HG03103 (cell line): ENCODE data around the gene SERPINE1.
A peak's percentile ranks its signal among the peaks of the same experiment; 100 is the strongest.

ENCODE experiments used
- ATAC-seq: cut with Tn5 transposase; IDR thresholded peaks from one replicate; pipeline ENCODE4 v1.9.1; 2021; ENCODE audit warnings: low read depth; ENCODE audit not compliant: unreplicated experiment

SERPINE1 gene

DNA sequence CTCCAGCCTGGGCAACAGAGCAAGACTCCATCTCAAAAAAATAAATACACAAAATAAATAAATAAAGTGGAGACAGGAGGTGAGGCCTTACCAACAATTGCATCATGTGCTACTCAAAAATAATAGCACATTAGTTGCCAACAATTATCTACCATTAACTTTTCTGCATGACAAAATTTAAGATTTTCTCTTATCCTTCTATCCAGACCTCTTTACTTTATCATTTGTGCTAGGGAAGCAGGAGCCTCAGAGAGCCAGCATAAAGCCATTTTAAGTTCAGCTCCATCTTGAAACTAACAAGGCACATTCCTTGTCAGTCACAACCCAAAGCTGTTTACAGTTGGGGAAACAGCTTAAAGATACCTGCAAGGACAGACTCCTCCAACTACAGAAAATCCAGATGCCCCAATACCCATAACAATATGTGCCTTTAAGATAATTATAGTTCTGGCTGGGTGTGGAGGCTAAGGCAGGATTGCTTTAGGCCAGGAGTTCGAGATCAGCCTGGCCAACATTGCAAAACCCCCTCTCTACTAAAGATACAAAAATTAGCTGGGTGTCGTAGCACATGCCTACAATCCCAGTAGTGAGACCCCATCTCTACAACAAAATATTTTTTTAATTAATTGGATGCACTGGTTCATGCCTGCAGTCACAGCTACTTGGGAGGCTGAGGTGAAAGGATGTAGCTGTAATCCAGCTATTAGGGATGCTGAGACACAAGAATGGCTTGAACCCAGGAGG, 25.2 kb downstream of the SERPINE1 start:
- no peak for ATAC-seq

DNA sequence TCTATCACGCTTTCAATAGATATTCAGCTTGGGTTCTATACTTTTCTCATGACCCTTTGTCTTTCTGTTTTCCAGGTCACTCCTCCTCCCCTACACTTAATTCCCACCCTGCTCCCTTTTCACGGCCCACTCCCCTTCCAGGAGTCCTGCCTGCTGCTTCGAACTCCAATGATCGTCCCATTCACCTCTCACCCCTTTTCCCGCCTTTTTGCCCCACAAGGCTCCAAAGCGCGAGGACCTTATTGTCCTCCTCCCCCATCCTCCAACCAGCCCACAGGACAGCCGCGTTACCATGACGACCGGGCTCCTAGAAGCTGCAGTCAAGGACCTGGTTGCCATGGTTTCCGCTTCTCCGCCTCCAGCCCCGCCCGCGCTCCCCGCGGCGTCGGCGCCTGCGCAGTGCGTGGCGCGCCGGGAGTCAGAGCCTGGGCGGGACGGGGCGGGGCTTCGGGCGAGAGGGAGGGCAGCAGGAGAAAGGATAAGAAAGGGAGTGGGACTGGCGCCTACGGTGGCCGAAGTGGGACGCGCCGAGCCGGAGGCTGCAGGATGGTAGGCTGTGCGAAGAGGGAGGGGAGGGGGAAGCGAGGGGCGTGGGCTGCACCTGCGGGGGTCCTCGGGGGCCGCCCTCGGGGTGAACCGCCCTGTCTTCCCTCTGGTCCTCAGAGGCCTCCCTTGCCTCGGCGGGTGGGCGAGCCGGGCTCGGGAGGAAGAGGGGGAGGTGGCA, 27.2 kb downstream of the SERPINE1 start, which contains the start of gene AP1S1:
AP1S1 (plus strand) TSS at position 508 of the 724 bp plus-strand sequence; CDS start at position 547, 39 bp downstream.
- ATAC-seq: peak; percentile 77

DNA sequence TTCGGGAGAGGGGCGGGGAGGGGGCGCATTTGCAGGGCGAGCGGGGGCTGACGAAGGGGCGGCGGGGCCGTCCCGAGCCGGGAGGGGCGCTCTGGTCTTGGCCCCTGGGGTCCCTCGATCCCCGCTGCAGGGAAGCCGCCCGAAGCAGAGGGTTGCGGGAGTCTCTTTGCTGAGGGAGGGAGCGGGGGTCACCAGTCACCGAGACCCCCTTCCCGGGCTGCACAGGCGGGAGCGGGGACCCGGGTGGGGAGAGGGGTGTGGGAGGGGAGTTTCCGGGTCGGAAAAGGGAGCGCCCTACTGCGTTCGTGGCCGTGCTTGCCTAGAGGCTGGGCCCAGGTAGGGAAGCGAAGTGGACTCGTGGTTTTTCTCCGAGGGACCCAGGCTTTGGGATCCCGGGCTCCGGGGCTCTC, 27.8 kb downstream of the SERPINE1 start:
- no peak for ATAC-seq

DNA sequence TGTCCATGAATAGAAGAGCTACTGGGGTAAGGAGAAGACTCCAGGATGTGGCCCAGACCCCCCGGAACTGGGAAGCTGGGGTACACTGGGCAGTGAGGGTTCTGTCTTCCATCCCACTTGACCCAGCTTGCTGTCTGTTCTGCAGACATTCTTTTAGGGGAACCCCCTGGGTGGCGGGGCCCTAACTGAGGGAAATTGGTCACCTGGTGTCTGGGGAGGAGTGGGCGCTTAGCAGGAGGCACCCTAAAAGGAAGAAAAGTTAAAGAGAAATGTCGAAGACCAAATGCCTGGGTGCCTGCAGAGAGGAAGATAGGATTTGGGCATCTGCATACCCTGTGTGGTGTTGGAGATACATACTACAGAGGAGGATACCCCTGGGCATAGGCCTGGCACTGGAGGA, 28.4 kb downstream of the SERPINE1 start:
- ATAC-seq: no peak

DNA sequence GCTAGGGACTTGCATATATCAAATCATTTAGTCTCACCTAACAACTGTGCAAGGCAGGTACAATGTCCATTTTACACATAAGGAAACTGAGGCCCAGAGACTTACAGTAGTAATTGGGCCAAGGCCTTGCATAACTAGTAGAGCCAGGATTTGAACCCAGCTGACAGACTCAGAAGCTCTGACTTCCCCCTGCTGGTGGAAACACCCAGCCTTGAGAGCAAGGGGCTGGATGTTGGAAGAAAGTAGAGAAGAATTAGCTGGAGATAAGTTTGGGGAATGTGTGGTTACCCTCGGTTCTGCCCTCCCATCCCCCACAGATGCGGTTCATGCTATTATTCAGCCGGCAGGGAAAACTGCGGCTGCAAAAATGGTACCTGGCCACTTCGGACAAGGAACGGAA, 29.4 kb downstream of the SERPINE1 start:
- no peak for ATAC-seq

DNA sequence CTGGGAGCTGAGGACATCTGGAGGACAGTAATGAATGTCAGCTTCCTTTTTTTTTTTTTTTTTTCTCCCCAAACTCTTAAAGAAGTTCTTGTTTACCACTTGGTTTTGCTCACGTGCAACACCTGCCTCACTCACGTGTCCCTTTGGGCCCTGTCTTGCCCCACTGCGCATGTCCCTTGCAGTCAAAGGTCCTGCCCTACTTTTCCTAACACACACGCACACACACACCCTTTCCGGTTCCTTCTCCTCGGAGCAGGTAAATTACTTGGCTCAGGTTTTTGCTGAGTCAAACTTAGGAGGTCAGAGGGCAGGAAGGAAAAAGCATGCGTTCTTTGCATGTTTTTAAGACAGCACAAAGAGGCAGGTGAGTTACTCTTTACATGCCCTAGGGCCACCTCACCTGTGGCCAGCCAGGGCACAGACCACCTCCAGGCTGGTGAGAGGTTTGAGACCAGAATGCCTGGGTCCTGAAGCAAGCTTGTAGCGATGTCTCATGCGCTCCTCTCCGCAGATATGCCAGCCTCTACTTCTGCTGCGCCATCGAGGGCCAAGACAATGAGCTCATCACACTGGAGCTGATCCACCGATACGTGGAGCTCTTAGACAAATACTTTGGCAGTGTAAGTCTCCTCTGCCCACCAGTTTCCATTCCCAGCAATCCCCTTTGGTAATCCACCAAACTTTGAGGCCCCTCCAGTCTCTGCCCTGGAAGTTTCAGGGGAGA, 30.1 kb downstream of the SERPINE1 start:
- no peak for ATAC-seq

DNA sequence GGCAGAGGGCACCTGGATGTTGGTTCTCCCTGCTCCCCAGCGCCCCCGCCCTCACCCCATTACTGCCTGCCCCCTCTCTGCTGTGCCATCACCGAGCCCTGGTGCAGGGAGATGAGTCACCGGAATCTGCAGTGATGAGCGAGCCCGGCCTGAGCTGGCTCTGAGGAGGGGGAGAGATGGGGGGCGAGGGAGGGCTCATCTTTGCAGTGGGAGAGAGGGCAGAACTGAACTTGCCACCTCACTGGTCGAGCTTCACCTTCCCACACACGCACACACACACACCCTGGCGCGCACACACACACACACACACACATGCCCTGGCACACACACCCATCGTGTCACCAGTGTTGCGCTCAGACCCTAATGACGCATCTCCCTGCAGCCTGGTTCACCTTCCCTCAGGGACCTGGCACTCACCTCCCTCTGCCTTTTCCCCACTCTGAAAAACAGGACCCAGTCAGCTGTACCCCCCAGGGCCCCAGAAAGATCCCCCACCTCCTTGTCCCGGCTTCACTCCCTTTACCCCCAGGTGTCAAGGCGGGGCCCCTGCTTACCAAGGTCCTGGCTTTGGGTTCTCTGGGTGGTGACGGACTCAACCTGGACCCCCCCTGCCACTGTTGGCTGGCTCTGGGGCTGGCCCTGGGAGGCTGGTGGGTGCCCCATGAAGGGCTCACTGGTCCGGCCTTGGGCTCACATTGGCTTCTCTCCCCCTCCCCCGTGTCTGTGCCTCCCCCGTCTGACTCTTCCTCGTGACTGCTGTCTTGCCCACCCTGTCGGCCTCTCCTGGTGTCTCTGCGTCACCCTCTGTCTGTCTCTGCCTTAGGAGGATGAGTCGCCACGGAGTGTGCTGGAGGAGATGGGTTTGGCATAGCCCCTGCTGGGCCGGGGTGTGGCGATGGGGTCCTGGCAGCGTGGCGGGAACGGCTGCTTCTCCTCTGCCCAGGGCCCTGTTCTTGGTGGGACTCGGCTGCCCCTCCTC, 33.1 kb downstream of the SERPINE1 start:
- ATAC-seq: no peak

DNA sequence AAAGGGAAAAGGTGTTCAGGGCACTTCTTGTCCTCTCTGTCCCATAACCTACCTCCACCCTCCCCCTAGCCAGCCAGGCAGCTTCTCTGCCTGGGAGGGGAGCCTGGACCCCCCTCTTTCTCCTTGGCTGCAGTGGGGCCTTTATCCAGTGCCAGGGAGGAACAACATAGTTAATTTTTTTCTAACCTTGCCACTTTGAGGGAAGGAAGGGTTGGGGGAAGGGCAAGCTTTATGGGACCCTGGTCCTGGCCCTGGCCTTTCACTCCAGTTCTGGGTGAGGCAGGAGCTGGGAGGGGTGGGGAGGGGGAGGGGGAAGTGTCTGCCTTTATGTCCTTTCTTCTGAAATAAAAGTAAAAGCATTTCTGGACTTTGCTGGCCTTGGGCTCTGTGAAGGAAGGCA, 34.0 kb downstream of the SERPINE1 start:
- ATAC-seq: no peak

DNA sequence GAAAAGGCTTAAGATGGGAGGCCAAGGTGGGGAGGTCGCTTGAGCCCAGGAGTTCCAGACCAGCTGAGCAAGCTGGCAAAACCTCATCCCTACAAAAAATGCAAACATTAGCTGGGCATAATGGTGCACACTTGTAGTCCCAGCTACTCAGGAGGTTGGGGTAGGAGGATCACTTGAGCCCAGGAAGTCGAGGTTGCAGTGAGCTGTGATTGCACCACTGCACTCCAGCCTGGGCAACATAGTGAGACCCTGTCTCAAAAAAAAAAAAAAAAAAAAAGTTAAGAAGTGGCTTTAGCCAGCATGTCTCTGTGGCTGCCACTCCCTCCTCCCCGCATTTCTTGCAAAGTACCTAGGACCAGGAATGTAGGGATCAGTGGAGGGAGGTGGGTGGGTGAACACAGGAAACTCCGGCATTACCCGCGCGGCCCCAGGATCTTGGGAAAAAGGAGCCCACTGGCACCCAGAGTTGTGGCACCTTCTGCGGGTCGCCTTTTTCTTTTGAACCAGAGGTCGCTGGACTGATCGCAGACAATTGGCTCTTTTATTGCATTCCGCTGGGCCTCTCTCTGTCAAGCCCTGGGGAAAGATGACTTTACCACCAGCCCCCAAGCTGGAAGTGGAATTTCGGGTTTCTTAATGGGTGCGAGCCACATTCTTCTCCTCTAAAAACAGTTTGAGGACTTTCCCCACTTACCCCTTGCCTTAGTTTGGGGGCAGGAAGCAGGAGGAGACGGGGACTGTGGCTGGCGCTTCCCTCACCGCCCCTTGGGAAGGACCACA, 35.0 kb downstream of the SERPINE1 start:
- ATAC-seq: no peak

DNA sequence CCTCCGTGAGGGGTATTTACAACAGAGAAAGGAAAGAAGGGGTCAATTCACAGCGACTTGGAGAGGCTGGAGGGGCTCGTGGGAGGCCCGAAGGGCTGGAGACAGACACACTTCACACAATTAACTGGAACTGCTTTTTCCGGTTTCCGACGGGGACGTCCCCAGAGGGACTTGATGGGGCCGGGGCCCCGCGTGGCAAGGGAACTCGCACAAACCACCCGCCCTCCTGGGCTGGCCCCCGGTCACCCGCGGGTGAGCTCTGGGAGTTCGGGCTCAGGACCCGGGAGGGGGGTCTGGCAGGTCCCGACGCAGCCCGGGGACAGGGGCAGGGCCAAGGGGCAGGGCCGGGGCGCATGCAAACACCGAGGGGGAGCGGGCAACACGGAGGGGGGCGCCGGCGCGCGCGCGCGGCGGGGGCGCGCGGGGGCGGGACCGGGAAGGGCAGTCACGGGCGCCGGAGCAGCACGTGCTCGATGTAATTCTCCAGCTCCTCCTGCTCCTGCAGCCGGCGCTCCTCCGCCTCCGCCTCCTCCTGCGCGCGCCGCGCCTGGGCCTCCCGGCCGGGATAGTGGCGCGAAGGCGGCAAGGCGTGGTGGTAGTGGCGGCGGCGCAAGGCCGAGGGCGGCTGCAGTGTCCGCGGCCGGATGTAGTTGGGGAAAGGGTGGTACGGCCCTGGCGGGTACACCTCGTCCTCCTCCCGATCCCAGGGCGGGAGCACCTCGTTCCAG, 35.8 kb downstream of the SERPINE1 start:
- no peak for ATAC-seq

DNA sequence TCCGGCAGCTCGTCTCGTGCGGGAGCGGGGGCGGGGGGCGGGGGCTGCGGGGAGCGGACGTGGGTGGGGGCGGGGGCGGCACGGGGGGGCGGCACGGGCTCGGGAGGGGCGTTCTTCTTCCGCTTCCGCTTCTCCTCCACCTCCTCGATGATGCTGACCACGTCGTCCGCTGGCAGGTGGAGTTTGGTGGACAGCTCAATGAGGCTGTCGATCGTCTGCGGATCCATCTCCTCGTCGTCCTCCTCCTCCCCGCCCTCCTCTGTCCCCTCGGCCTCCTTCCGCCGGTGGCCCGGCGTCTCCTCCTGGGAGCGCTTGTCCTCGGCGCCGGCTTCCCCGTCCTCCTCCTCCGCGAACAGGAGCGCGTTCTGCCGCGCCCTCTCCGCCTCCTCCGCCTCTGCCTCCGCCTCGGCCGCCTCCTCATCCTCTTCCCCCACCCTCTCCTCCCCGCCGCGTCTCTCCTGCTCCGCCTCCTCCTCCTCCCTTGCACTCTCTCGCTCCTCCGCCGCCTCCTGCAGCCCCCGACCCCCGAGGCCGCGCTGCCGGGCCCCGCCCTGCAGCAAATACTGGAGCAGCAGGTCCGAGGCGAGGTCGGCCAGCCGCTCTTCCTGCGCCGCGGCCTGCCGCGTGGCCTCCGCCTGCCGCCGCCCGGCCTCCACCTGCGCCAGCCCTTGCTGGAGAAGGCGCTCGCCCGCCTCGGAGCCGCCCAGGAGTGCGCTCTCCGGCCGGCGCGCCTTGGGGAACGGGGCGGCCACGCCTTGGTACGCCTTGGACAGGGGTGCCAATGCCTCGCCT, 36.6 kb downstream of the SERPINE1 start:
- no peak for ATAC-seq

DNA sequence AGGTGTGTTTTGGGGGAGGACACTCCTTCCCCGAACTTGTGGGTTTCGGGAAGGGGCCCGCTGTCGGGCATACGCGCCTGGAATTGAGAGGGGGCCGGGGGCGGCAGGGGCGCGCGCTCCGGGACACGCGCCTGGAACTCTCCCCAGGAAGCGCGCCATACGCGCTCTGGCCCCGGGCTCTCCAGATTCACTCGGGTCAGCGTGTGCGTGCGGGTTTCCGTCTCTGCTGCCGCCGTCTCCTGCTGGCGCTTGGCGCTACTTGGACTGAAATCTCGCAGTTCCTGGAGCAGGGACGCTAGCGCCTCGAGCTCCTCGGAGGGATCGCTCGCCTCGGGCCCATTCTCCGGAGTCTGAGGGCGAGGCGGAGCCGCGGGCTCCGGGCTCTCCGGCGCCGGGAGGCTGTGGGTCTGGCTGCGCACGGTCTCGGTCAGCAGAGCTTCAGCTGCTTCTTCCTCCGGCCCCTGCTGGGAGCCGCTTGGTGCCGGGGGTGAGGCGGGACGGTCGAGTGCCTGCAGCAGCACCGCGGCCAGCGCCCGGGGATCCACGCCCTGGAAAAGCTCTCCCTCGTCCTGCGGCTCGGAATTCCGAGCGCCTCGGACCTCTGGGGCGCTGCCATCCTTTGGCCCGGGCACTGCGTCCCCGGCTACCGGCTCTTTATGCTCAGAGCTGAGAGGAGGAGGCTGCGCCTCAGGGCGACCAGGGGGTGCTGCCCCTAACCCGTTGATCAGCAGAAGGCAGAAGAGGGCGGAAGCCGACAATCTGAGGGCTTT, 37.4 kb downstream of the SERPINE1 start:
- no peak for ATAC-seq

DNA sequence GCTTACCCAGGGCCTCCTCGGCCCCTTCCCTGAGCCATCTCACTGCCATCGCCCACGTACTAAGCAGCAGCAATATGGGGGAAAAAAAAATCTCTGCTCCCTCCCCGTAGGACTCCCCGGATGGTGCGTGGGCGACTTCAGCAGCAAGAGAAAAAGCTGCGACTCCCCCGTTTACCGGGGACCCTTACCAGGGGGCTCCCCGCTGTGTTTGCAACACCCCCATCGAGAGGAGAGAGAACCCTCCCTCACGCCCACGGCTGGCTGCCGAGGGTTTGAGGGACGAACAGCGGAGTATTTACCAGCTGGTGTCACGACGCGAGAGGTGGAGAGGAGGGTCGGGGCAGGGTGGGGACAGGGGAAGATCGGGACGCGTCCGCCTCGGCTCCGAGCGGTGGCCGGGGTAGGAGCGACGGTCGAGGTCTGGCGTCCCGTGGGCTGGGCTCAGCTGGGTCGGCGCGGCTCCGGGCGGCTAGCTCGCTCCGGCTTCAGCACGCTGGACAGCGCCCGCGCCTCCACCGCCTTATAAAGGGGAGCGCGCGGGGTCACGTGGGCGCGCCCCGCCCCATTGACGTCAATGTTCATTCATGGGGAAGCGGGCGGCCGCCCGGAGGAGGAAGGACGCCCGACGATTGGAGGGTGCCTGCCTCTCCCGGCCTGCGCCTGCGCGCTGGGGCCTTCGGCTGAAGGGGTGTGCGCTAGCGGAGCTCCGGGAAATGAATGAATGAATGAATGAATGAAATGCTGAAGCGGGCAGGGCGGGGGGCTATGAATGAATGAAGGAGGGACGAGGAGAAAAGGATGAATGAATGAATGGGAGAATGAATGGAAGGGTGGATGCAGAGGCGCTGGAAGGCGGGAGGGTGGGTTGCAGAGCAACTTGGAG, 38.4 kb downstream of the SERPINE1 start, which contains the start of gene VGF:
VGF (minus strand) TSS at position 495 of the 883 bp plus-strand sequence. CDS start 726 bp downstream, outside the sequence.
- ATAC-seq: peak; percentile 65

DNA sequence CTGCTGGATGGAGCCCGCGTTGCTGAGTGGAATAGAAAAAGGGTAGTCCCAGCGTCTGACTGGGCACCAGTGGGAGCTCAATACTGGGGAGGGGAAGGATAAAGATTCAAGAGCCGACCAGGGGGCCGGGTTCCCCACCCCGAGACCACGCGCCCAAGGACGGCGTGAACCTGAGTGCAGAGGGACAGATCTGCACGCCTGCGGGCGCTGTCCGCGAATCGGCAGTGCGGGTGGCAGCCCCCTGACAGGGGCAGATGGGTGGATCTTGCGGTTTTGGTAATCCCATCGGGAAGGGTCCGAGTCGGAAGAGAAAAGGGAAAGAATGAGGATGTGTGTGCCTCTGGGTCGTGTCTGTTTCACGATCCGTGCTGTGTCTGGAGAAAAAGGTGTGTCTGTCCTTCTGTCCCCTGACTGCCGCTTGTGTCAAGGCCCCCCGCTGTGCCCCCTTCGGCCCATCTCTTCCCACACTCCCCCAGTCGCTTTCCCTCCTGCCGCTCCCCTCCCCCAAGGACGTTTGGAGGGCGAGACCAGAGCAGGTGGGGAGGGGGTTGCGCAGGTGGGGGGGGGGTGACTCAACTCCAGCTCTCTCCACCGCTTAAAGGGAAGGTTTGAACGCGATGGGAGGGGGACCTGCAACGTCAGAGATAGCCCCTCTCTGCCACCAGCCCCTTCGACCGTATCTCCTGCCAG, 39.2 kb downstream of the SERPINE1 start:
- ATAC-seq: no peak

DNA sequence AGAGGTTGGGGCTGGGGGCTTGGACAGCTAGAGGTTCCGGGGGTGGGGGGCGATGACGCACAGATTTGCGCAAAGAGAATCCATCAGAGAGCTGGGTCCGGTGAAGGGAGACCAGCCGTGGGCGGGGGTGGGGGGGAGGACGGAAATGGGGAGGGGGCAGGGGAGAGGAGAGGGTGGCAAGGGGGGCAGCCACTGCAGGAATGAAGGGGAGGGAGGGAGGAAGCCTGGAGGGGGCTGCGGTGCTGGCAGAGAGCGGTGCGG, 39.7 kb downstream of the SERPINE1 start:
- no peak for ATAC-seq
